ENCODE measurements around the gene TCEAL8. TPM values are rescaled to one million over a fixed set of nuclear protein-coding genes. Genes with fewer than 3 reads are reported as not detected.

Gene TCEAL8
- total and polyA plus RNA-seq, 2 of the 4 experiments (the other 2 are of a cell fraction), result 31.5 to 57.6 TPM

DNA sequence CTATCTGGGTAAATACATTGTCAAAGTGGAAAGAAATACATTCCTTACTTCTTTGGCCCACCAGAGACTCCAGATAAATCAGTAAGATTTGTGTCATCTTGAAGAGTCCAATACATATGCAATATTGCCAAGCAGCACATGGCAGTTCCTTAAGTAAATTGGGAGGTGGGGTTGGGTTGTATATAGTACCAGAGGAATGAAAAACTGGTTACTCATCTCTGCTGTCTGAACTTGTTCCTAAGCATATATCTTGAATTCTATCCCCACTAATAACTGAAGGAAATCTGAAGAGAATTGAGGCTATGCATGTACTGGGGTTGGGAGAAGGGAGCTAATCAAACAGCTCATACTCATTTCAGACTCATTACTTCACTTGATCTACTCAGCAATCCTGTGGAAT is 14.8 kb downstream of the TCEAL8 start:
- no peak overlapping the region for H3K4me2 ChIP-seq (ENCODE audit: low read depth, low read length)
- H3K23ac ChIP-seq (ENCODE audit: low read depth, low read length), result no peak overlapping the region
- no peaks in the 10 kb centered on the region for H3K79me1 ChIP-seq (ENCODE audit: low read depth in 1 of 2, low read length in 2 of 2)
- no peak overlapping the region for H4K8ac ChIP-seq (ENCODE audit: low read depth in 2 of 2, low read length in 2 of 2)
- no peaks in the 10 kb centered on the region for H3K36me3 ChIP-seq (ENCODE audit: control insufficient read depth, insufficient read depth, low read length)
- H3K27me3 ChIP-seq (ENCODE audit: control insufficient read depth, insufficient read depth, low read length), result peaks cover 7% of the 10 kb centered on the region
- H2BK5ac ChIP-seq (ENCODE audit: low read depth, low read length, poor library complexity, severe bottlenecking), result no peak overlapping the region
- no peak overlapping the region for H3K4me3 ChIP-seq (ENCODE audit: insufficient read depth, low read depth, low read length)
- no TSS peak for BruUV-seq (replicated peaks)
- no peak overlapping the region for H2BK120ac ChIP-seq (ENCODE audit: low read depth, low read length)
- no peak overlapping the region for H3K27ac ChIP-seq (ENCODE audit: insufficient read depth, low read length)
- H3K9me1 ChIP-seq (ENCODE audit: insufficient read depth, low read length), result no peaks in the 10 kb centered on the region
- TF ChIP-seq, protein P1, sequence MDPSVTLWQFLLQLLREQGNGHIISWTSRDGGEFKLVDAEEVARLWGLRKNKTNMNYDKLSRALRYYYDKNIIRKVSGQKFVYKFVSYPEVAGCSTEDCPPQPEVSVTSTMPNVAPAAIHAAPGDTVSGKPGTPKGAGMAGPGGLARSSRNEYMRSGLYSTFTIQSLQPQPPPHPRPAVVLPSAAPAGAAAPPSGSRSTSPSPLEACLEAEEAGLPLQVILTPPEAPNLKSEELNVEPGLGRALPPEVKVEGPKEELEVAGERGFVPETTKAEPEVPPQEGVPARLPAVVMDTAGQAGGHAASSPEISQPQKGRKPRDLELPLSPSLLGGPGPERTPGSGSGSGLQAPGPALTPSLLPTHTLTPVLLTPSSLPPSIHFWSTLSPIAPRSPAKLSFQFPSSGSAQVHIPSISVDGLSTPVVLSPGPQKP (IDR thresholded peaks at IDR 0.05; ENCODE audit: borderline replicate concordance, low read depth, low read length), result no peak
- TF ChIP-seq SMC3 (IDR thresholded peaks at IDR 0.05; ENCODE audit: low read depth, low read length) (no peak), BHLHE40 (IDR thresholded peaks at IDR 0.05; ENCODE audit: low read depth, low read length) (no peak), POLR2A (IDR thresholded peaks at IDR 0.05; ENCODE audit: low read depth, low read length) (no peak), MXI1 (IDR thresholded peaks at IDR 0.05; ENCODE audit: borderline replicate concordance, low read depth, low read length) (no peak), MAZ (IDR thresholded peaks at IDR 0.05; ENCODE audit: borderline replicate concordance, low read depth, low read length) (no peak), MAFK (IDR thresholded peaks at IDR 0.05; ENCODE audit: low read depth, low read length) (no peak), RCOR1 (IDR thresholded peaks at IDR 0.05; ENCODE audit: insufficient replicate concordance, low read length) (no peak), FOS (IDR thresholded peaks at IDR 0.05; ENCODE audit: low read depth, low read length) (no peak), CHD1 (IDR thresholded peaks at IDR 0.05; ENCODE audit: low read depth, low read length) (no peak), NFE2L2 (IDR thresholded peaks at IDR 0.05; ENCODE audit: low read depth, low read length) (no peak), RFX5 (IDR thresholded peaks at IDR 0.05; ENCODE audit: low read depth, low read length) (no peak)
- TF ChIP-seq, protein P2, sequence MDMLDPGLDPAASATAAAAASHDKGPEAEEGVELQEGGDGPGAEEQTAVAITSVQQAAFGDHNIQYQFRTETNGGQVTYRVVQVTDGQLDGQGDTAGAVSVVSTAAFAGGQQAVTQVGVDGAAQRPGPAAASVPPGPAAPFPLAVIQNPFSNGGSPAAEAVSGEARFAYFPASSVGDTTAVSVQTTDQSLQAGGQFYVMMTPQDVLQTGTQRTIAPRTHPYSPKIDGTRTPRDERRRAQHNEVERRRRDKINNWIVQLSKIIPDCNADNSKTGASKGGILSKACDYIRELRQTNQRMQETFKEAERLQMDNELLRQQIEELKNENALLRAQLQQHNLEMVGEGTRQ (IDR thresholded peaks at IDR 0.05; ENCODE audit: low read depth, low read length), result no peak
- TF ChIP-seq, protein P3, sequence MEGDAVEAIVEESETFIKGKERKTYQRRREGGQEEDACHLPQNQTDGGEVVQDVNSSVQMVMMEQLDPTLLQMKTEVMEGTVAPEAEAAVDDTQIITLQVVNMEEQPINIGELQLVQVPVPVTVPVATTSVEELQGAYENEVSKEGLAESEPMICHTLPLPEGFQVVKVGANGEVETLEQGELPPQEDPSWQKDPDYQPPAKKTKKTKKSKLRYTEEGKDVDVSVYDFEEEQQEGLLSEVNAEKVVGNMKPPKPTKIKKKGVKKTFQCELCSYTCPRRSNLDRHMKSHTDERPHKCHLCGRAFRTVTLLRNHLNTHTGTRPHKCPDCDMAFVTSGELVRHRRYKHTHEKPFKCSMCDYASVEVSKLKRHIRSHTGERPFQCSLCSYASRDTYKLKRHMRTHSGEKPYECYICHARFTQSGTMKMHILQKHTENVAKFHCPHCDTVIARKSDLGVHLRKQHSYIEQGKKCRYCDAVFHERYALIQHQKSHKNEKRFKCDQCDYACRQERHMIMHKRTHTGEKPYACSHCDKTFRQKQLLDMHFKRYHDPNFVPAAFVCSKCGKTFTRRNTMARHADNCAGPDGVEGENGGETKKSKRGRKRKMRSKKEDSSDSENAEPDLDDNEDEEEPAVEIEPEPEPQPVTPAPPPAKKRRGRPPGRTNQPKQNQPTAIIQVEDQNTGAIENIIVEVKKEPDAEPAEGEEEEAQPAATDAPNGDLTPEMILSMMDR (conservative IDR thresholded peaks at IDR 0.05; ENCODE audit: low read depth, low read length), result no peak
- no peak overlapping the region for H2BK20ac ChIP-seq (ENCODE audit: low read depth, low read length)
- in situ Hi-C loops (cut with MboI; ENCODE audit: low sequenced_read_pairs), result no loop called here
- H2AK9ac ChIP-seq (replicated peaks; ENCODE audit: low read depth, low read length, poor library complexity), result no peak overlapping the region
- H3K18ac ChIP-seq (ENCODE audit: low read depth, low read length), result no peak overlapping the region
- CTCF ChIA-PET, result no interaction called here
- H3K4ac ChIP-seq (ENCODE audit: low read depth, low read length), result no peak overlapping the region
- no peak overlapping the region for H2AK5ac ChIP-seq (ENCODE audit: low read depth, low read length)
- POLR2A ChIA-PET (ENCODE audit: unreplicated experiment), result no interaction called here
- ATAC-seq (ENCODE audit: low read depth) (no peak), DNase-seq (no peak)
- no peak overlapping the region for H3K9ac ChIP-seq (ENCODE audit: low read depth, low read length)
- H4K91ac ChIP-seq (ENCODE audit: insufficient read depth, low read depth, low read length), result no peak overlapping the region
- no peak overlapping the region for H4K5ac ChIP-seq (ENCODE audit: low read depth, low read length)
- H3K14ac ChIP-seq (replicated peaks; ENCODE audit: low read depth, low read length), result no peak overlapping the region
- intact Hi-C loops (cut with micrococcal nuclease), result no loop called here
- dilution Hi-C loops (cut with HindIII; ENCODE audit: low sequenced_read_pairs, unreplicated experiment), result no loop called here
- H2BK15ac ChIP-seq (ENCODE audit: low read depth, low read length), result no peak overlapping the region
- no peaks in the 10 kb centered on the region for H4K20me1 ChIP-seq (ENCODE audit: insufficient read depth, low read length)
- no peaks in the 10 kb centered on the region for H3K9me3 ChIP-seq (ENCODE audit: control insufficient read depth, insufficient read depth, low read length)
- no peaks in the 10 kb centered on the region for H3K4me1 ChIP-seq (ENCODE audit: control insufficient read depth, insufficient read depth, low read length)
- no peak overlapping the region for H3K56ac ChIP-seq (ENCODE audit: extremely low read depth, insufficient read depth, low read length)
- no peak overlapping the region for H2AFZ ChIP-seq (replicated peaks; ENCODE audit: low read length, poor library complexity)
